GM12878 (cell line): ENCODE data around the gene RAB8A.

Experiments used
- EP300 ChIP-seq, 2 experiments: fragments of 150-350 bp in 1 of 2; IDR thresholded peaks; 2 replicates each; pipeline ENCODE4 v1.6.1; 2011 to 2012; ENCODE audit warnings: low read depth in 2 of 2, low read length in 2 of 2, borderline replicate concordance in 1 of 2, improper control_type of control experiment in 1 of 2, inconsistent platforms in 1 of 2; ENCODE audit not compliant: control insufficient read depth in 1 of 2
- KLF5 ChIP-seq: fragments of 450-650 bp; IDR thresholded peaks from 2 replicates; pipeline ENCODE4 v1.6.1; 2014; ENCODE audit warnings: mild to moderate bottlenecking; ENCODE audit not compliant: partially characterized antibody
- MYC ChIP-seq: IDR thresholded peaks from 2 replicates; pipeline ENCODE4 v1.6.1; 2011; ENCODE audit warnings: mild to moderate bottlenecking, low read length, moderate library complexity, inconsistent platforms; ENCODE audit not compliant: insufficient read depth, insufficient replicate concordance, insufficient read length, severe bottlenecking
- SMC3 ChIP-seq: IDR thresholded peaks from 2 replicates; pipeline ENCODE4 v1.6.1; 2011; ENCODE audit warnings: low read length, improper control_type of control experiment, borderline replicate concordance
- TCF12 ChIP-seq: IDR thresholded peaks from 2 replicates; pipeline ENCODE4 v1.6.1; 2011; ENCODE audit warnings: low read depth, mild to moderate bottlenecking, low read length
- TF ChIP-seq, protein P1 (sequence below), 3 experiments: IDR thresholded peaks in 2 of 3; conservative IDR thresholded peaks in 1 of 3; 2 replicates each; pipeline ENCODE4 v1.5.1; 2011; ENCODE audit warnings: low read depth in 3 of 3, low read length in 3 of 3, mild to moderate bottlenecking in 3 of 3, control low read depth in 2 of 3, moderate library complexity in 2 of 3, inconsistent platforms in 1 of 3, mixed read lengths in 1 of 3; ENCODE audit not compliant: control insufficient read depth in 2 of 3, insufficient read depth in 1 of 3; ENCODE audit errors: extremely low read depth in 1 of 3

DNA sequence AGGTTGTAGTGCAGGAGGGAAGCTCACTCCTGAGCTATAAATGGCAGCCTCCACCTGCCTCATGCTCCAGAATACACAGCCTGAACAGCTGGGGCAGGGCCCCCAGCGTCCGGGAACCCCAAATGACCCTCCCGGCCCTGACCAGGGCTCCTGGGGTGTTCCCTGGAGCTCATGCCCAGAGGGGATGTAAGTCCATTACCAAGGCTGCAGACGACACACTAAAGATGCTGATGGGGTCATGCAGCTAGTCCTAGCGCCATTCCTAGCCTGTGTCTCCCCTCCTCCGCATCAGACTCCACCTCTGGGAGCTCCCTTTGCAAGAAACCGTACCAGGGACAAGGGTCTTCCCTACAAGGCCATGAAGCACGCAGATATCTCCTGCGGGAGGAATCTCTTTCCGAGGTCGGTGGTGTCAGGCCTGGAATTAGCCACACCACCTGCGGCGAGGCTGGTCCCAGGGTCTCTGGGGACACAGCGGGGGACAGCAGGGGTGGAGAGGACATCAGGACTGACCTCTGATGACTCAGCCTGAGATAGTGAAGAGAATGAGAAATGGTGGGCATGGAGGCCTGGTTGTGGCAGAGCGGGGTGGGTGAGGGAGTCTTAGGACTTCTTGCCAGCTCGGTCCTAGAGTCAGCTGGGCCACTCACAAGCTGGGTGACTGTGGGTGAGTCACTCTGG, 47.3 kb upstream of the RAB8A start:
- TF ChIP-seq SMC3 (no peak), EP300 (IDR thresholded peaks at IDR 0.05; ENCODE audit: borderline replicate concordance in 1 of 2, control insufficient read depth in 1 of 2, low read depth in 2 of 2, low read length in 2 of 2) (no peak), TCF12 (no peak), KLF5 (no peak), MYC (no peak)
- TF ChIP-seq, protein P1, sequence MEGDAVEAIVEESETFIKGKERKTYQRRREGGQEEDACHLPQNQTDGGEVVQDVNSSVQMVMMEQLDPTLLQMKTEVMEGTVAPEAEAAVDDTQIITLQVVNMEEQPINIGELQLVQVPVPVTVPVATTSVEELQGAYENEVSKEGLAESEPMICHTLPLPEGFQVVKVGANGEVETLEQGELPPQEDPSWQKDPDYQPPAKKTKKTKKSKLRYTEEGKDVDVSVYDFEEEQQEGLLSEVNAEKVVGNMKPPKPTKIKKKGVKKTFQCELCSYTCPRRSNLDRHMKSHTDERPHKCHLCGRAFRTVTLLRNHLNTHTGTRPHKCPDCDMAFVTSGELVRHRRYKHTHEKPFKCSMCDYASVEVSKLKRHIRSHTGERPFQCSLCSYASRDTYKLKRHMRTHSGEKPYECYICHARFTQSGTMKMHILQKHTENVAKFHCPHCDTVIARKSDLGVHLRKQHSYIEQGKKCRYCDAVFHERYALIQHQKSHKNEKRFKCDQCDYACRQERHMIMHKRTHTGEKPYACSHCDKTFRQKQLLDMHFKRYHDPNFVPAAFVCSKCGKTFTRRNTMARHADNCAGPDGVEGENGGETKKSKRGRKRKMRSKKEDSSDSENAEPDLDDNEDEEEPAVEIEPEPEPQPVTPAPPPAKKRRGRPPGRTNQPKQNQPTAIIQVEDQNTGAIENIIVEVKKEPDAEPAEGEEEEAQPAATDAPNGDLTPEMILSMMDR (IDR thresholded peaks at IDR 0.05 in 2 of 3, conservative IDR thresholded peaks at IDR 0.05 in 1 of 3; ENCODE audit: control insufficient read depth in 2 of 3, extremely low read depth in 1 of 3, insufficient read depth in 1 of 3, low read depth in 3 of 3, low read length in 3 of 3): no peak
